SK-N-SH treated with all-trans-retinoic acid at 6 μM for 48 hours (cell line): Measurements from ENCODE around the gene BIN2.

Source experiments
- ATAC-seq: fragments of 200-7000 bp; cut with Tn5 transposase; 3 replicates; pipeline ENCODE4 v1.9.1; 2020; ENCODE audit warnings: mild to moderate bottlenecking, moderate library complexity
- ARNTL ChIP-seq: fragments of 450-650 bp; formaldehyde crosslinking; IDR thresholded peaks from 2 replicates; pipeline ENCODE4 v1.5.0; 2020; ENCODE audit warnings: low read depth, mild to moderate bottlenecking, moderate library complexity, borderline replicate concordance
- BACH2 ChIP-seq: fragments of 250-450 bp; sonication (Bioruptor Pico); IDR thresholded peaks from 2 replicates; pipeline ENCODE4 v1.9.0; 2021; ENCODE audit warnings: mild to moderate bottlenecking, borderline replicate concordance
- CSDC2 ChIP-seq: fragments of 250-450 bp; sonication (Bioruptor Pico); IDR thresholded peaks from 2 replicates; pipeline ENCODE4 v1.5.0; 2020; ENCODE audit warnings: mild to moderate bottlenecking, moderate library complexity
- ESRRG ChIP-seq: fragments of 250-450 bp; sonication (Bioruptor Pico); IDR thresholded peaks from 2 replicates; pipeline ENCODE4 v1.6.1; 2021; ENCODE audit warnings: mild to moderate bottlenecking
- GLIS3 ChIP-seq: fragments of 250-450 bp; sonication (Bioruptor Pico); IDR thresholded peaks from 2 replicates; pipeline ENCODE4 v1.5.0; 2020; ENCODE audit warnings: mild to moderate bottlenecking, moderate library complexity
- ISL1 ChIP-seq: fragments of 250-450 bp; sonication (Bioruptor Pico); IDR thresholded peaks from 2 replicates; pipeline ENCODE4 v2.1.2; 2022; ENCODE audit warnings: mild to moderate bottlenecking, moderate library complexity
- OSR1 ChIP-seq: fragments of 250-450 bp; sonication (Bioruptor Pico); IDR thresholded peaks from 2 replicates; pipeline ENCODE4 v1.8.0; 2022; ENCODE audit warnings: moderate library complexity, mild to moderate bottlenecking, inconsistent platforms
- PPARA ChIP-seq: fragments of 250-450 bp; sonication (Bioruptor Pico); IDR thresholded peaks from 2 replicates; pipeline ENCODE4 v1.5.0; 2020; ENCODE audit warnings: mild to moderate bottlenecking, borderline replicate concordance
- SNAI2 ChIP-seq: fragments of 250-450 bp; sonication (Bioruptor Pico); IDR thresholded peaks from 2 replicates; pipeline ENCODE4 v1.5.0; 2020; ENCODE audit warnings: mild to moderate bottlenecking, moderate library complexity
- TCF4 ChIP-seq: fragments of 250-450 bp; sonication (Bioruptor Pico); IDR thresholded peaks from 2 replicates; pipeline ENCODE4 v1.8.0; 2021; ENCODE audit warnings: mild to moderate bottlenecking, moderate library complexity, borderline replicate concordance
- TOX ChIP-seq: fragments of 250-450 bp; sonication (Bioruptor Pico); IDR thresholded peaks from 2 replicates; pipeline ENCODE4 v1.8.0; 2021; ENCODE audit warnings: mild to moderate bottlenecking, moderate library complexity, borderline replicate concordance
- ZC3H10 ChIP-seq: fragments of 250-450 bp; sonication (Bioruptor Pico); IDR thresholded peaks from 2 replicates; pipeline ENCODE4 v1.5.1; 2021; ENCODE audit warnings: mild to moderate bottlenecking, moderate library complexity
- ZFP3 ChIP-seq: fragments of 250-450 bp; sonication (Bioruptor Pico); IDR thresholded peaks from 2 replicates; pipeline ENCODE4 v1.5.0; 2020; ENCODE audit warnings: mild to moderate bottlenecking, moderate library complexity
- ZFP30 ChIP-seq: fragments of 450-650 bp; formaldehyde crosslinking; IDR thresholded peaks from 2 replicates; pipeline ENCODE4 v1.5.0; 2022; ENCODE audit warnings: mild to moderate bottlenecking, moderate library complexity
- ZNF565 ChIP-seq: fragments of 450-650 bp; formaldehyde crosslinking; conservative IDR thresholded peaks from 2 replicates; pipeline ENCODE4 v1.5.0; 2020; ENCODE audit warnings: low read depth, mild to moderate bottlenecking, moderate library complexity
- ZNF70 ChIP-seq: fragments of 450-650 bp; formaldehyde crosslinking; IDR thresholded peaks from 2 replicates; pipeline ENCODE4 v1.5.0; 2020; ENCODE audit warnings: mild to moderate bottlenecking, moderate library complexity
- ZNF8 ChIP-seq: fragments of 450-650 bp; formaldehyde crosslinking; IDR thresholded peaks from 2 replicates; pipeline ENCODE4 v1.5.0; 2020; ENCODE audit warnings: mild to moderate bottlenecking, moderate library complexity
- TF ChIP-seq, protein P1 (sequence below): fragments of 250-450 bp; sonication (Bioruptor Pico); IDR thresholded peaks from 2 replicates; pipeline ENCODE4 v1.8.0; 2021; ENCODE audit warnings: low read depth, mild to moderate bottlenecking, moderate library complexity, borderline replicate concordance
- TF ChIP-seq, protein P2 (sequence below): fragments of 250-450 bp; sonication (Bioruptor Pico); IDR thresholded peaks from 2 replicates; pipeline ENCODE4 v1.8.0; 2020; ENCODE audit warnings: mild to moderate bottlenecking, moderate library complexity, borderline replicate concordance
- TF ChIP-seq, protein P3 (sequence below): fragments of 250-450 bp; sonication (Bioruptor Pico); IDR thresholded peaks from 2 replicates; pipeline ENCODE4 v1.5.1; 2021; ENCODE audit warnings: mild to moderate bottlenecking, moderate library complexity
- TF ChIP-seq, protein P4 (sequence below): fragments of 250-450 bp; sonication (Bioruptor Pico); IDR thresholded peaks from 2 replicates; pipeline ENCODE4 v1.5.1; 2020; ENCODE audit warnings: low read depth, mild to moderate bottlenecking, moderate library complexity

BIN2 gene

DNA sequence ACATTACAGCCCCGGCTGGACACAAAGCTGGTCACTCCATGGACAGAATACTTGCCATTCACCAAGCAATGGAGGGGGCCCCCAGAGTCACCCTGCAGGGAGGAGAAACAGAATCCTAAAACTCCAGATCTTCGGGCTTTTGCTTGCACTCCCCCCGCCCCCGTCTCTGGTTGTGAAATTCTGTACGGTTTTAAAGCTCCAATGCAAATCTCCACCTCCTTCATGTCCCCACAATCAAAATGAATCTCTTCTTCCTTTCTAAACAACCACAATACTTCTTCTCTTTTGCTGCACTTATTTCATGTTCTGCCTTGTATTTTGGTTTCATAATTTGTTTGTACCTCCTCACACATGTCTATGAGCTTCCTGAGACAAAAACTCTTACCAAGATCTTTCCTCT, 5.8 kb upstream of the BIN2 start (continued):
- TF ChIP-seq, protein P1, sequence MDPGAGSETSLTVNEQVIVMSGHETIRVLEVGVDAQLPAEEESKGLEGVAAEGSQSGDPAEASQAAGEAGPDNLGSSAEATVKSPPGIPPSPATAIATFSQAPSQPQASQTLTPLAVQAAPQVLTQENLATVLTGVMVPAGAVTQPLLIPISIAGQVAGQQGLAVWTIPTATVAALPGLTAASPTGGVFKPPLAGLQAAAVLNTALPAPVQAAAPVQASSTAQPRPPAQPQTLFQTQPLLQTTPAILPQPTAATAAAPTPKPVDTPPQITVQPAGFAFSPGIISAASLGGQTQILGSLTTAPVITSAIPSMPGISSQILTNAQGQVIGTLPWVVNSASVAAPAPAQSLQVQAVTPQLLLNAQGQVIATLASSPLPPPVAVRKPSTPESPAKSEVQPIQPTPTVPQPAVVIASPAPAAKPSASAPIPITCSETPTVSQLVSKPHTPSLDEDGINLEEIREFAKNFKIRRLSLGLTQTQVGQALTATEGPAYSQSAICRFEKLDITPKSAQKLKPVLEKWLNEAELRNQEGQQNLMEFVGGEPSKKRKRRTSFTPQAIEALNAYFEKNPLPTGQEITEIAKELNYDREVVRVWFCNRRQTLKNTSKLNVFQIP, result no peak
- TF ChIP-seq ZFP30 (CRISPR knock-in tag) (no peak), ZC3H10 (CRISPR knock-in tag) (no peak), TCF4 (CRISPR knock-in tag) (no peak), ZNF565 (CRISPR knock-in tag) (no peak), ZNF8 (CRISPR knock-in tag) (no peak), ZNF70 (CRISPR knock-in tag) (no peak), ESRRG (no peak), ZFP3 (CRISPR knock-in tag) (no peak)
- TF ChIP-seq, all 23 proteins: peak for 0

DNA sequence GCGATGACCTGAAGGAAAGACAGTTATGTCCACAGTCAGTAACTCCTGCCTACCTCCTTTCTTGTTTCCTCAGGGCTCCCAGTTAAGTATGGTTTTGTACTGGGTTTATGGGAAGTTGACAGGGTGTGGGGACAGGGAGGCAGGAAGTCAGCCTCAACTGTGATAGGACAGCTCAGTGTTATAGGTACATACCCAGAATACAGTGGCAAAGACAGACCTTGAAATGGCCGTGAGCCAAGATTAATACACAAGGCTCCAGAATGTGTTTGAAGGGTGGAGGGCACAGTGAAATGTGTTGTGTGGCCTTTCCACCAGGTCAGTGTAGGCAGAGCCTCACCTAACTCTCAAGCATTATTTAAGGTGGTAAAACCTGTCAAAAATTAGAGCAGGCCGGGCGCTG, 4.6 kb upstream of the BIN2 start:
- TF ChIP-seq ZFP30 (CRISPR knock-in tag) (no peak), ZC3H10 (CRISPR knock-in tag) (no peak), ZFP3 (CRISPR knock-in tag) (no peak), TOX (CRISPR knock-in tag) (no peak), CSDC2 (CRISPR knock-in tag) (no peak), ARNTL (CRISPR knock-in tag) (no peak), OSR1 (CRISPR knock-in tag) (no peak), SNAI2 (CRISPR knock-in tag) (no peak), PPARA (no peak), ISL1 (CRISPR knock-in tag) (no peak)
- TF ChIP-seq, protein P2, sequence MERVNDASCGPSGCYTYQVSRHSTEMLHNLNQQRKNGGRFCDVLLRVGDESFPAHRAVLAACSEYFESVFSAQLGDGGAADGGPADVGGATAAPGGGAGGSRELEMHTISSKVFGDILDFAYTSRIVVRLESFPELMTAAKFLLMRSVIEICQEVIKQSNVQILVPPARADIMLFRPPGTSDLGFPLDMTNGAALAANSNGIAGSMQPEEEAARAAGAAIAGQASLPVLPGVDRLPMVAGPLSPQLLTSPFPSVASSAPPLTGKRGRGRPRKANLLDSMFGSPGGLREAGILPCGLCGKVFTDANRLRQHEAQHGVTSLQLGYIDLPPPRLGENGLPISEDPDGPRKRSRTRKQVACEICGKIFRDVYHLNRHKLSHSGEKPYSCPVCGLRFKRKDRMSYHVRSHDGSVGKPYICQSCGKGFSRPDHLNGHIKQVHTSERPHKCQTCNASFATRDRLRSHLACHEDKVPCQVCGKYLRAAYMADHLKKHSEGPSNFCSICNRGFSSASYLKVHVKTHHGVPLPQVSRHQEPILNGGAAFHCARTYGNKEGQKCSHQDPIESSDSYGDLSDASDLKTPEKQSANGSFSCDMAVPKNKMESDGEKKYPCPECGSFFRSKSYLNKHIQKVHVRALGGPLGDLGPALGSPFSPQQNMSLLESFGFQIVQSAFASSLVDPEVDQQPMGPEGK (CRISPR knock-in tag), result no peak
- TF ChIP-seq, protein P1, result no peak
- no peak for ATAC-seq

DNA sequence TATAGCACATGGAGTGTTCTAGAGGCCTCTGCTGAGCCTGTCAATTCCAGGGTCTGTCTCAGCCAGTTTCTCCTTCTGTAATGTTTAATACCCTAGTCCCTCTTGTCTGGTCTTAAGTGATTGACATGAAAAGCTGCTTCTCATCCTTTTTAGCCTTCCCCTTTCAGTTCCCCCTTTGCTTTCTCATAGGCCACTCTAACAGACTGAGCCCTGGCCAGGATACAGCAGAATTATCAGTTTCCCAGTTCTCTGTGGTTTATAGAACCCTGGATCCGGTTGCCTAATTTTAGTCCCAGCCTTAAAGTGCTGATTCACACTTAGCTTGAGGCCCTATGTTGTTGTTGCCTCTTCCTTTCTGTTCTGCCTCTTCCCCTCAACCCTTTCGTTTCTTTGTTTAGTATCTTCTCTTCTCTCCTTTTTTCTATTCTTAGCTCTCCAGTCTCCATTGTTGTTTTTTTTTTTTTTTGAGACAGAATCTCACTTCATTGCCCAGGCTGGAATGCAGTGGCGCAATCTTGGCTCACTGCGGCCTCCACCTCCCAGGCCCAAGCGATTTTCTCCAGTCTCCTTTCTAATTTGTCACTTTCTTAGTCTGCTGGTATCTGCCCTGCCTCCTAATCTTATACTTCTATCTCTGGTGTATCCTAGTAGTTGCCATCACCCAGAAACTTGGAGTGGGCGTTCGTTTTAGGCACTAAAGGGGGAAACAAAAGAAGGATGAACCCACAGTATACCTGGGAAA, 2.9 kb upstream of the BIN2 start:
- no peak; the same call in 1 of the 3 replicates for ATAC-seq
- TF ChIP-seq, protein P3, sequence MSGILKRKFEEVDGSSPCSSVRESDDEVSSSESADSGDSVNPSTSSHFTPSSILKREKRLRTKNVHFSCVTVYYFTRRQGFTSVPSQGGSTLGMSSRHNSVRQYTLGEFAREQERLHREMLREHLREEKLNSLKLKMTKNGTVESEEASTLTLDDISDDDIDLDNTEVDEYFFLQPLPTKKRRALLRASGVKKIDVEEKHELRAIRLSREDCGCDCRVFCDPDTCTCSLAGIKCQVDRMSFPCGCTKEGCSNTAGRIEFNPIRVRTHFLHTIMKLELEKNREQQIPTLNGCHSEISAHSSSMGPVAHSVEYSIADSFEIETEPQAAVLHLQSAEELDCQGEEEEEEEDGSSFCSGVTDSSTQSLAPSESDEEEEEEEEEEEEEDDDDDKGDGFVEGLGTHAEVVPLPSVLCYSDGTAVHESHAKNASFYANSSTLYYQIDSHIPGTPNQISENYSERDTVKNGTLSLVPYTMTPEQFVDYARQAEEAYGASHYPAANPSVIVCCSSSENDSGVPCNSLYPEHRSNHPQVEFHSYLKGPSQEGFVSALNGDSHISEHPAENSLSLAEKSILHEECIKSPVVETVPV (CRISPR knock-in tag), result no peak
- TF ChIP-seq ZFP3 (CRISPR knock-in tag) (no peak), ARNTL (CRISPR knock-in tag) (no peak), TOX (CRISPR knock-in tag) (no peak)
- TF ChIP-seq, protein P4, sequence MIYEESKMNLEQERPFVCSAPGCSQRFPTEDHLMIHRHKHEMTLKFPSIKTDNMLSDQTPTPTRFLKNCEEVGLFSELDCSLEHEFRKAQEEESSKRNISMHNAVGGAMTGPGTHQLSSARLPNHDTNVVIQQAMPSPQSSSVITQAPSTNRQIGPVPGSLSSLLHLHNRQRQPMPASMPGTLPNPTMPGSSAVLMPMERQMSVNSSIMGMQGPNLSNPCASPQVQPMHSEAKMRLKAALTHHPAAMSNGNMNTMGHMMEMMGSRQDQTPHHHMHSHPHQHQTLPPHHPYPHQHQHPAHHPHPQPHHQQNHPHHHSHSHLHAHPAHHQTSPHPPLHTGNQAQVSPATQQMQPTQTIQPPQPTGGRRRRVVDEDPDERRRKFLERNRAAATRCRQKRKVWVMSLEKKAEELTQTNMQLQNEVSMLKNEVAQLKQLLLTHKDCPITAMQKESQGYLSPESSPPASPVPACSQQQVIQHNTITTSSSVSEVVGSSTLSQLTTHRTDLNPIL (CRISPR knock-in tag), result no peak

DNA sequence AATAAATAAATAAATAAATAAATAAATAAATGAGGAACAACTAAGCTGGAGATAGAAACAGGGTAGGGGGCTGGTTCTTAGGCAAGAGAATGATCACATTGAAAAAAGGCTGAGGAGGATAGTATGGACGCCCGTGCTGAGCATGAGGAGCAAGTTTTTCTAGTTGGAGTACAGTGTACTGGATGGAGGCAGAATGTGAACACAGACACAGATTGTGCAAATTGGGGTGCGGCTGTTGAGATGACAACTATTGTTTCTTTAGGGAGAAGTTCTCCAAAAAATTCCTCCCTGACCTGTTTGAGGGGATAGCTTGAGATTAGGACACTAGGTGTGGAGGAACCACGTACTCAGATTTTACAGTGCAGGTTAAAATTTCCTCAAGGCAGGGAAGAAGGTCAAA, 979 bp upstream of the BIN2 start:
- no peak for ATAC-seq
- no peak for TF ChIP-seq ZFP30 (CRISPR knock-in tag)
- TF ChIP-seq, protein P2 (CRISPR knock-in tag), result no peak
- no peak for TF ChIP-seq ISL1 (CRISPR knock-in tag)
- TF ChIP-seq, protein P4 (CRISPR knock-in tag), result no peak
- TF ChIP-seq ZFP3 (CRISPR knock-in tag), result no peak
- TF ChIP-seq BACH2 (CRISPR knock-in tag), result no peak
- TF ChIP-seq GLIS3 (CRISPR knock-in tag), result no peak
- no peak for TF ChIP-seq PPARA
- TF ChIP-seq ESRRG, result no peak
